HCT116 (cell line): Measurements from ENCODE around the gene GRM3. TPM values are rescaled to one million over a fixed set of nuclear protein-coding genes. Genes with fewer than 3 reads are reported as not detected.

Experiments
- ATAC-seq: fragments of 200-7000 bp; cut with Tn5 transposase; 2 replicates; pipeline ENCODE4 v1.9.1; 2020; ENCODE audit warnings: mild to moderate bottlenecking, moderate library complexity
- BruUV-seq: library from RNA; stranded (reverse); fragments of 400-500 nt; replicated peaks from 2 replicates; lab custom pipeline; 2021; lab: Mats Ljungman, UMichigan
- CTCF ChIA-PET: fragments of 300-600 bp; sonication (Branson Sonifier 250); formaldehyde crosslinking; loops from one replicate; lab custom pipeline; 2021; ENCODE audit warnings: antibody characterized with exemption; lab: Charles Lee
- POLR2A ChIA-PET: fragments of 300-600, 350-600 bp; sonication (Branson Sonifier 250); formaldehyde crosslinking; loops from one replicate; lab custom pipeline; 2021; ENCODE audit warnings: antibody characterized with exemption; lab: Charles Lee
- RAD21 ChIA-PET, 2 experiments: fragments of 300-600 bp; sonication (Branson Sonifier 250); formaldehyde crosslinking; loops; one replicate each; lab custom pipeline; 2023; ENCODE audit warnings: low total read pairs in 2 of 2; ENCODE audit not compliant: uncharacterized antibody in 2 of 2, unreplicated experiment in 2 of 2, low non-redundant PET in 1 of 2; lab: Charles Lee
- DNase-seq: peaks from one replicate; pipeline ENCODE4 v3.0.0-alpha.2; 2010; ENCODE audit warnings: low read depth, low spot score
- H2AFZ ChIP-seq: fragments of 200-600 bp; shearing (Covaris generic), sonication (generic); 2 replicates; pipeline ENCODE4 v1.6.1; 2017; ENCODE audit warnings: low read depth, mixed run types, mixed read lengths, antibody characterized with exemption, low read length; ENCODE audit not compliant: poor library complexity, severe bottlenecking
- H3K27ac ChIP-seq: 2 replicates; pipeline ENCODE4 v1.5.1; 2012; ENCODE audit warnings: low read depth, low read length
- H3K27me3 ChIP-seq: fragments of 200-600 bp; sonication (generic); 2 replicates; pipeline ENCODE4 v1.6.1; 2016; ENCODE audit warnings: mixed run types, low read length, mixed read lengths; ENCODE audit not compliant: insufficient read depth
- H3K36me3 ChIP-seq, 2 experiments: fragments of 200-500 bp in 1 of 2; fragments of 200-600 bp in 1 of 2; sonication (Bioruptor generic) in 1 of 2; sonication (generic) in 1 of 2; 2 replicates each; pipeline versions ENCODE4 v1.5.1 to v1.6.1; 2014 to 2016; ENCODE audit warnings: low read length in 2 of 2, inconsistent platforms in 1 of 2, mixed read lengths in 1 of 2, mixed run types in 1 of 2; ENCODE audit not compliant: insufficient read depth in 2 of 2, control insufficient read depth in 1 of 2
- H3K4me1 ChIP-seq, 2 experiments: fragments of 200-600 bp in 1 of 2; sonication (generic) in 1 of 2; 2 replicates each; pipeline versions ENCODE4 v1.5.1 to v1.6.1; 2012 to 2017; ENCODE audit warnings: low read length in 2 of 2, inconsistent platforms in 1 of 2, mild to moderate bottlenecking in 1 of 2, mixed read lengths in 1 of 2, mixed run types in 1 of 2, moderate library complexity in 1 of 2; ENCODE audit not compliant: insufficient read depth in 2 of 2, control insufficient read depth in 1 of 2
- H3K4me2 ChIP-seq: fragments of 200-600 bp; sonication (generic); 2 replicates; pipeline ENCODE4 v1.6.1; 2017; ENCODE audit warnings: mixed run types, low read length, mixed read lengths
- H3K4me3 ChIP-seq, 2 experiments: fragments of 200-600 bp in 1 of 2; sonication (generic) in 1 of 2; replicated peaks in 1 of 2; 2 replicates each; pipeline ENCODE4 v1.5.1; 2011 to 2016; ENCODE audit warnings: low read length in 2 of 2, control low read depth in 1 of 2, low read depth in 1 of 2, mild to moderate bottlenecking in 1 of 2, mixed read lengths in 1 of 2, mixed run types in 1 of 2
- H3K79me2 ChIP-seq: fragments of 200-600 bp; sonication (generic); 2 replicates; pipeline ENCODE4 v1.6.1; 2017; ENCODE audit warnings: mild to moderate bottlenecking, mixed run types, low read length, moderate library complexity, mixed read lengths; ENCODE audit not compliant: insufficient read depth
- H3K9ac ChIP-seq: fragments of 200-600 bp; sonication (generic); 2 replicates; pipeline ENCODE4 v1.6.1; 2016; ENCODE audit warnings: low read length, mixed read lengths
- H3K9me2 ChIP-seq: fragments of 200-600 bp; sonication (generic), shearing (Covaris generic); 2 replicates; pipeline ENCODE4 v1.6.1; 2017; ENCODE audit warnings: mixed run types, mild to moderate bottlenecking, moderate library complexity; ENCODE audit not compliant: insufficient read depth
- H3K9me3 ChIP-seq, 2 experiments: fragments of 200-500 bp in 1 of 2; fragments of 200-600 bp in 1 of 2; sonication (Bioruptor generic) in 1 of 2; sonication (generic) in 1 of 2; 2 replicates each; pipeline ENCODE4 v1.6.1; 2014 to 2017; ENCODE audit warnings: low read length in 2 of 2, mixed read lengths in 2 of 2, inconsistent platforms in 1 of 2, low read depth in 1 of 2, mild to moderate bottlenecking in 1 of 2, mixed run types in 1 of 2, moderate library complexity in 1 of 2; ENCODE audit not compliant: control insufficient read depth in 1 of 2, insufficient read depth in 1 of 2
- H4K20me1 ChIP-seq: fragments of 200-600 bp; sonication (generic), shearing (Covaris generic); 2 replicates; pipeline ENCODE4 v1.6.1; 2017; ENCODE audit warnings: mixed run types, mild to moderate bottlenecking, moderate library complexity; ENCODE audit not compliant: insufficient read depth
- ATF3 ChIP-seq: IDR thresholded peaks from 2 replicates; pipeline ENCODE4 v1.6.1; 2012
- CBX3 ChIP-seq: IDR thresholded peaks from 2 replicates; pipeline ENCODE4 v1.6.1; 2012; ENCODE audit warnings: low read depth
- CTCF ChIP-seq, 3 experiments: fragments of 200-600 bp in 1 of 3; sonication (generic) in 1 of 3; IDR thresholded peaks in 2 of 3; conservative IDR thresholded peaks in 1 of 3; 2 replicates each; pipeline ENCODE4 v1.5.1; 2012 to 2017; ENCODE audit warnings: low read depth in 2 of 3, low read length in 2 of 3, antibody characterized with exemption in 1 of 3, borderline replicate concordance in 1 of 3, control low read depth in 1 of 3, mild to moderate bottlenecking in 1 of 3, mixed read lengths in 1 of 3, mixed run types in 1 of 3, moderate library complexity in 1 of 3; ENCODE audit not compliant: insufficient read depth in 1 of 3
- EGR1 ChIP-seq: IDR thresholded peaks from 2 replicates; pipeline ENCODE4 v1.6.1; 2012; ENCODE audit warnings: low read depth
- EZH2 ChIP-seq: fragments of 200-600 bp; sonication (generic); IDR thresholded peaks from 2 replicates; pipeline ENCODE4 v1.6.1; 2017; ENCODE audit warnings: antibody characterized with exemption, mixed run types
- EZH2phosphoT487 ChIP-seq: fragments of 200-600 bp; IDR thresholded peaks from 2 replicates; pipeline ENCODE4 v1.6.1; 2018; ENCODE audit warnings: antibody characterized with exemption, borderline replicate concordance
- FOSL1 ChIP-seq: IDR thresholded peaks from 2 replicates; pipeline ENCODE4 v1.6.1; 2012; ENCODE audit warnings: low read depth
- MAX ChIP-seq: IDR thresholded peaks from 2 replicates; pipeline ENCODE4 v1.6.1; 2012
- SP1 ChIP-seq: IDR thresholded peaks from 2 replicates; pipeline ENCODE4 v1.6.1; 2012; ENCODE audit warnings: low read depth
- TCF7L2 ChIP-seq: IDR thresholded peaks from 2 replicates; pipeline ENCODE4 v1.7.0; 2011; ENCODE audit warnings: borderline replicate concordance, inconsistent platforms; ENCODE audit not compliant: insufficient read depth, insufficient read length; ENCODE audit errors: extremely low read depth
- YY1 ChIP-seq: IDR thresholded peaks from 2 replicates; pipeline ENCODE4 v1.6.1; 2011; ENCODE audit warnings: low read length, low read depth, moderate library complexity, mild to moderate bottlenecking; ENCODE audit not compliant: insufficient replicate concordance; ENCODE audit errors: extremely low read depth
- ZBTB33 ChIP-seq: IDR thresholded peaks from 2 replicates; pipeline ENCODE4 v1.6.1; 2011; ENCODE audit warnings: mild to moderate bottlenecking, low read length, moderate library complexity; ENCODE audit not compliant: insufficient replicate concordance; ENCODE audit errors: extremely low read depth
- ZFX ChIP-seq: fragments of 450-650 bp; IDR thresholded peaks from 2 replicates; pipeline ENCODE4 v1.6.1; 2017
- ZNF274 ChIP-seq: fragments of 200-500 bp; sonication (Bioruptor generic); IDR thresholded peaks from 2 replicates; pipeline ENCODE4 v1.6.1; 2014; ENCODE audit warnings: mild to moderate bottlenecking, low read depth, low read length, inconsistent platforms
- intact Hi-C: fragments of 100-400 bp; cut with micrococcal nuclease; formaldehyde crosslinking; loops from 2 replicates; pipeline ENCODE4 v1.10.0; 2022
- total RNA-seq: library from RNA; stranded (reverse); gene quantifications from one replicate; pipeline ENCODE4 v1.2.1, GENCODE V29; 2021; ENCODE audit not compliant: unreplicated experiment

Gene GRM3
- total RNA-seq, 1 experiment from 2014 or later, result not detected

GRCh38 chr7:86768967-86769760 is 125.5 kb downstream of the GRM3 start:
- no peaks in the 10 kb centered on the region for H3K36me3 ChIP-seq
- H3K9me2 ChIP-seq, result no peaks in the 10 kb centered on the region
- no peak overlapping the region for H3K4me2 ChIP-seq
- ChIA-PET RAD21 (no interaction called here), CTCF (no interaction called here), POLR2A (no interaction called here)
- no peaks in the 10 kb centered on the region for H4K20me1 ChIP-seq
- no peak for ATAC-seq
- H3K27me3 ChIP-seq, result 0 out of 2 replicates have a peak, but pooled peaks cover under 1% of the 10 kb centered on the region
- H3K4me3 ChIP-seq, result no peak overlapping the region
- H3K9me3 ChIP-seq, result no peaks in the 10 kb centered on the region
- intact Hi-C loops, result no loop called here
- TF ChIP-seq FOSL1 (no peak), TCF7L2 (no peak), EZH2phosphoT487 (no peak), CTCF (IDR thresholded peaks at IDR 0.05 in 2 of 3, conservative IDR thresholded peaks at IDR 0.05 in 1 of 3; ENCODE audit: borderline replicate concordance in 1 of 3, insufficient read depth in 1 of 3, low read depth in 2 of 3, low read length in 2 of 3) (no peak), YY1 (no peak), CBX3 (no peak), SP1 (no peak), ZNF274 (no peak), EZH2 (no peak), ZBTB33 (no peak), MAX (no peak), EGR1 (no peak), ZFX (no peak), ATF3 (no peak)
- DNase-seq, result no peak
- no peaks in the 10 kb centered on the region for H3K79me2 ChIP-seq
- H3K27ac ChIP-seq, result no peak overlapping the region
- no peak overlapping the region for H3K9ac ChIP-seq
- no TSS peak for BruUV-seq
- H2AFZ ChIP-seq, result no peak overlapping the region
- H3K4me1 ChIP-seq, result no peaks in the 10 kb centered on the region
